NCI-H1694 (cell line): ENCODE measurements around the gene SRGAP3.

Experiments
- DNase-seq: peaks from one replicate; lab custom pipeline; 2025; lab: John Stamatoyannopoulos, UW

Gene SRGAP3

GRCh38 chr3:9015250-9015649, 234.2 kb downstream of the SRGAP3 start:
- DNase-seq = no peak

GRCh38 chr3:9013782-9014563, 235.5 kb downstream of the SRGAP3 start:
- DNase-seq = no peak

GRCh38 chr3:9012521-9012920, 236.9 kb downstream of the SRGAP3 start:
- DNase-seq = no peak

- no peak for DNase-seq
Measured at GRCh38 chr3:9009976-9010545, 239.4 kb downstream of the SRGAP3 start.

GRCh38 chr3:9008550-9009255, 240.7 kb downstream of the SRGAP3 start:
- DNase-seq = no peak

GRCh38 chr3:9007928-9008327, 241.5 kb downstream of the SRGAP3 start:
- no peak for DNase-seq

- DNase-seq = no peak
Measured at GRCh38 chr3:9007213-9007612, 242.2 kb downstream of the SRGAP3 start.

GRCh38 chr3:9000041-9000440, 249.4 kb downstream of the SRGAP3 start:
- no peak for DNase-seq

- DNase-seq = no peak
Measured at GRCh38 chr3:8997151-8997550, 252.3 kb downstream of the SRGAP3 start.

GRCh38 chr3:8996681-8997121, 252.7 kb downstream of the SRGAP3 start:
- no peak for DNase-seq

GRCh38 chr3:8996216-8996615, 253.2 kb downstream of the SRGAP3 start:
- no peak for DNase-seq

- no peak for DNase-seq
Measured at GRCh38 chr3:8994226-8994625, 255.2 kb downstream of the SRGAP3 start.

GRCh38 chr3:8993331-8993730, 256.1 kb downstream of the SRGAP3 start:
- DNase-seq = no peak

- no peak for DNase-seq
Measured at GRCh38 chr3:8992854-8993253, 256.6 kb downstream of the SRGAP3 start.

GRCh38 chr3:8992199-8992598, 257.2 kb downstream of the SRGAP3 start:
- no peak for DNase-seq

- peak; percentile 64 for DNase-seq
Measured at GRCh38 chr3:8990266-8991215, 258.9 kb downstream of the SRGAP3 start.

GRCh38 chr3:8988791-8989558, 260.5 kb downstream of the SRGAP3 start:
- DNase-seq = no peak

GRCh38 chr3:8988384-8988655, 261.1 kb downstream of the SRGAP3 start:
- no peak for DNase-seq

- DNase-seq = peak; percentile 15
Measured at GRCh38 chr3:8987645-8988383, 261.6 kb downstream of the SRGAP3 start.

GRCh38 chr3:8987226-8987625, 262.2 kb downstream of the SRGAP3 start:
- no peak for DNase-seq

GRCh38 chr3:8986741-8987140, 262.7 kb downstream of the SRGAP3 start:
- DNase-seq = no peak
